Kidney tubule cell (primary cell): ENCODE data around the gene GARIN5B.
A peak's percentile ranks its signal among the peaks of the same experiment; 100 is the strongest.
"Not testable (repeated sequence)": the region's sequence is repeated elsewhere in the genome, so short reads cannot be mapped to it uniquely, and the experiment has no call there.

ENCODE experiments used
- DNase-seq: peaks from one replicate; pipeline ENCODE4 v3.0.0-alpha.2; 2018; ENCODE audit warnings: low spot score

Gene GARIN5B

GRCh38 chr19:55348317-55349034, 14.6 kb downstream of the GARIN5B start:
- DNase-seq = no peak

GRCh38 chr19:55347442-55348009, 15.5 kb downstream of the GARIN5B start:
- DNase-seq = no peak

GRCh38 chr19:55346725-55347441, 16.2 kb downstream of the GARIN5B start:
- no peak for DNase-seq

- DNase-seq = no peak
Measured at GRCh38 chr19:55345818-55346724, 17.0 kb downstream of the GARIN5B start.

DNA sequence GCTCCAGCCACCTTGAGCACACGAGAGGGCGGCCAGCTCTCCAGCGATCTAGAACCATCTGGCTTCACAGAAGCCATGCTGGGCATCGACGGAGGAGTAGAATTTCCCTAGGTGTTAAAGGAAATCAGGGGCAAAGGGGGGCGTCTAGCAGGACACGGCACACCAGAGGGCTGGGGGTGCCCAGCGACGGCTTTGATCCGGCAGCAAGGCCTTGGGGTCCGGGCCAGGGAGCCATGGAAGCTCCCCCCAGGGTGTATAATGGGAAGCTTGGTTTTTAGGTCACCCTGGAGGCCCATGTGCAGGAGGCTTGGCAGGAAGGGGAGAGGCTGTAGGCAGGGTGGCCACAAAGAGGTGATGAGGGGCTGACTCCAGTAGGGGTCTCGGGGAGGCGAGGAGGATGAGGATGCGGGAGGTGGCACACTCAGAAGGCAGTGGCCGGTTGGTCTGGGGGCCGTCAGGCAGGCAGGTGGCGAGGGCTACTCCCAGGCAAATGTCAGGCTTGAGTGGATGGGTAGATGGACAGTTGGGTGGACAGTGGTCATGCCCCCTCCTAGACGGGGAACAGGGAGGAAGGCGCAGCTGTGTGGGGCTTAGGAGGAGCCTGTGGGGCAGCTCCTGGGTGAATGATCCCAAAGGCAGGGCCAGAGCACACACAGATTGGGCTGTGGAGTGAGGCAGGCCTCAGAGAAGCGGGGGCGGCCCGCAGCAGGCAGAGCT, 17.8 kb downstream of the GARIN5B start:
- no peak for DNase-seq

GRCh38 chr19:55344444-55344843, 18.6 kb downstream of the GARIN5B start:
- no peak for DNase-seq

GRCh38 chr19:55341595-55342531, 21.2 kb downstream of the GARIN5B start:
- DNase-seq = no peak

GRCh38 chr19:55341171-55341588, 21.9 kb downstream of the GARIN5B start:
- peak; percentile 76 for DNase-seq

GRCh38 chr19:55340784-55341147, 22.3 kb downstream of the GARIN5B start:
- no peak for DNase-seq

DNA sequence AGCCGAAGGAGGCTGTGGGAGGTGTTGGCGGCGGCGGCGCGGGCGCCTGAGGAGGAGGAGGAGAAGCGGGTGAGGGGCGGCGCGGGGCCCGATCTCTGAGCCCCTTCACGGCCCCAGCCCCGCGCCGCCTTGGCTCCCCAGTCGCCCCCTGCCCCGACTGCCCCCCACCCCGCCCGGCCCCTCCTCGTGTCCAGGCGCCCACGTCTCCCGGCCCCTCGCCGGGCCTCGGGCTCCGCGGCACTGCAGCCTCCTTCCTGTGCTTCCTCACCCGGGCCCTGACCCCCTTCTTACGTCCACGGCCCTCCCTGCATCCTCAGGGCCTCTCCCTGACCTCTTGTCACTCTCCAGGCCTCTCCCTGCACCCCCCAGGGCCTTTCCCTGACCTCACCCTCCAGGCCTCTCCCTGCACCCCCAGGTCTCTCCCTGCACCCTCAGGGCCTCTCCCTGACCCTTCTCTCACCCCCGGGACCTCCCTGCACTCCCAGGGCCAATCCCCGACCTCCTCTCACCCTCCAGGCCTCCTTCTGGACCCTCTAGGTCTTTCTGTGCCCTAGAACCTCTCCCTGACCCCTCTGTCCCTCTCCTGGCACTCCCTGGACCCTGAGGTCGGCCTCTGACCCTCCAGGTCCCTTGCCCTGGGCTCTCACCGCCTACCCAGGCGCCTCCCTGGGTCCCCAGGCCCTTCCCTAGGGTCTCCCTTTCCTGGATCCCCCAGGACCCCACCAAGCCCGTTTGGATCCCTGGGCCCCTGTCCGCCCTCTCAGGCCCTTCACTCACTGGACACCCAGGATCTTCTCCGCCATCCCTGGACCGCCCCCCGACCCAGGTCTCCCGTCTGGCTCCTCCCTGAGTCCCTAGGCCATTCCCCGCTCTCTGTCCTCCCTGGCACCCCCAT, 22.9 kb downstream of the GARIN5B start:
- no peak for DNase-seq

DNA sequence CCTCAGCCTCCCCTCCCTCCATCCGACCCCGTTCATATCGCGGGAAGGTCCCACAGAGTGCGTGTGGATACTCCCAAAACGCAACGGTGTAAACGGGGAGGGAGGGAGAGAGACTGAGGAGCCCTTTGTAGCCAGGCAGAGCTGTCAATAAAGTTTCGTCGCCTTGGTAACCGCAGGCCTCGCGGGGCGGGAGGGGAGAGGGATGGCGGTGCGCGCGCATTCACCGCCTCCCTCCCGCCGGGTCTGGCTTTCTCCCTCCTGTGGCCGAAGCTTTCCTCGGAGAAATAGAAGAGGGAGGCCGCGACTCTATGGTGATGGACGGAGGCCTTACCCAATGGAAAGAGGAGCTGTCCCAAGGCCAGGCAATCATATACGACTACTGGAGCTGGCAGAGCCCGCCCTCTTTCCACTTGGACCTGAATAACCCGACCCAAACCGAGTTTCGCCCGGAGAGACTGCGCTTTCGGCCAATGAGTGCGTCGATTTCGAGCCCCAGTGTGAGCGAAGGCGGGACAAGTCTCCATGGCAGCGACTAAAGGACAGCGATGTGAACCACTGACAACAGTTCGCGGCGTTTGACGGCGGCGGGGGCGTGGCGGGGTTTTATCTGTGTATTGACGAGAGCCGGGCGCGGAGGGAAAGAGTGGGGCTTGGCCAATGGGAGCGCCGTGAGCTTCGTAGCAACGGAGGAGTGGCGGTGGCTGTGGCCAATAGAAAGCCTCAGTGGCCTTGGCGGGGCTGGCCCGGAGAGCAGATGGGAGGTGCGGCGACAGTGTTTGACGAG, 23.8 kb downstream of the GARIN5B start, which contains the start of gene KMT5C:
Gene KMT5C, plus strand, starts transcription at position 772 of the 784 bp plus-strand sequence. CDS start 2,061 bp downstream, outside the sequence.
- peak; percentile 100 for DNase-seq

- no peak for DNase-seq
Measured at GRCh38 chr19:55336101-55336500, 27.0 kb downstream of the GARIN5B start.

- DNase-seq = peak; percentile 55
Measured at GRCh38 chr19:55333870-55334269, 29.2 kb downstream of the GARIN5B start.

- peak; percentile 54 for DNase-seq
Measured at GRCh38 chr19:55329791-55330190, 33.3 kb downstream of the GARIN5B start.

DNA sequence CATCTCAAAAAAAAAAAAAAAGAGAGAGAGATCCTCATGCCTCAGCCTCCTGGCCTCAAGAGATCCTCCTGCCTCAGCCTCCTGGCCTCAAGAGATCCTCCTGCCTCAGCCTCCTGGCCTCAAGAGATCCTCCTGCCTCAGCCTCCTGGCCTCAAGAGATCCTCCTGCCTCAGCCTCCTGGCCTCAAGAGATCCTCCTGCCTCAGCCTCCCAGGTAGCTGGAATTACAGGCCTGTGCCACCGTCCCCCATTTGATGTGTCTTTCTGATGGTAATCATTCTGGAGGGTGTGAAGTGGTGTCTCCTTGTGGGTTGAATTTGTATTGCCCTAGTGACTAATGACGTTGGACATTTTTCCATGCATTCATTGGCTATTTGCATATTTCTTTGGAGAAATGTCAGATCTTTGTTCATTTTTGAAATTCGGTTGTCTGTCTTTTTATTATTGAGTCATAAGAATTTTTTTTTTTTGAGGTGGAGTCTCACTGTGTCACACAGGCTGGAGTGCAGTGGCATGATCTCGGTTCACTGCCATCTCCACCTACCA, 34.2 kb downstream of the GARIN5B start:
- not testable (repeated sequence) for DNase-seq

DNA sequence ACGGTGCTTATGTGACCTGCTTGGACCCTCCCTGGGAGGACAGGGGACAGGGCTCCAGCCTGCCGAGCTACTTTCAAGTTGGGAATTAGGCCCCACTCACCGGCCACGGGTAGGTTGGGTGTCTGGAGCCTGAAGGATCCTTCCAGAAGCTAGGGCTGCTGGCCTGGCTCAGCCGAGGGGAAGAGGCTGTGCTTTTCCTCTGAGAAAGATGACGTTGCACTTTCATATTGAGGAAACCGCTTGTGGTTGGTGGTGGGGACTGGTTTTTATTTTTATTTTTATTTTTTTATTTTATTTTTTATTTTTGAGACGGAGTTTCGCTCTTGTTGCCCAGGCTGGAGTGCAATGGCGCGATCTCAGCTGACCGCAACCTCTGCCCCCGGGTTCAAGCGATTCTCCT, 37.9 kb downstream of the GARIN5B start, which contains the start of gene TMEM150B:
Gene TMEM150B, minus strand, starts transcription at position 170 of the 400 bp plus-strand sequence. CDS start 4,305 bp downstream, outside the sequence.
- no peak for DNase-seq

- no peak for DNase-seq
Measured at GRCh38 chr19:55324662-55325061, 38.4 kb downstream of the GARIN5B start.
